ENCODE results near the gene ZNF785.
A peak's percentile ranks its signal among the peaks of the same experiment; 100 is the strongest.
"Not testable (repeated sequence)": the region's sequence is repeated elsewhere in the genome, so short reads cannot be mapped to it uniquely, and the experiment has no call there.

The ZNF785 gene

GRCh38 chr16:30585400-30586191, at the start of gene ZNF785:
ZNF785 (minus strand) TSS chr16:30585697; CDS start chr16:30585611, 86 bp downstream.
- DNase-seq: peak; percentile 98

GRCh38 chr16:30633526-30633925, 48.0 kb upstream of the ZNF785 start:
- no peak for DNase-seq

DNA sequence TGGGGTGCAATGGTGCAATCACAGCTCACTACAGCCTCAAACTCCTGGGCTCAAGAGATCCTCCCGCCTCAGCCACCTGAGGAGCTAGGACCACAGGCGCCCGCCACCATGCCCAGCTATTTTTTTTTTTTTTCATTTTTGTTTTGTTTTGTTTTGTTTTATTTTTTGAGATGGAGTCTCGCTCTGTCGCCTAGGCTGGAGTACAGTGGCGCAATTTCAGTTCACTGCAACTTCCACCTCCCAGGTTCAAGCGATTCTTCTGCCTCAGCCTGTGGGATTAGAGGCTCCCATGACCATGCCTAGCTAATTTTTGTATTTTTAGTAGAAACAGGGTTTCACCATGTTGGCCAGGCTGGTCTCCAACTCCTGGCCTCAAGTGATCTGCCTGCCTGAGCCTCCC, 47.0 kb upstream of the ZNF785 start:
- DNase-seq: not testable (repeated sequence)

GRCh38 chr16:30628628-30629540, 43.4 kb upstream of the ZNF785 start:
- DNase-seq: peak; percentile 92

- no peak for DNase-seq
Observed at GRCh38 chr16:30626236-30626635, 40.7 kb upstream of the ZNF785 start.

DNA sequence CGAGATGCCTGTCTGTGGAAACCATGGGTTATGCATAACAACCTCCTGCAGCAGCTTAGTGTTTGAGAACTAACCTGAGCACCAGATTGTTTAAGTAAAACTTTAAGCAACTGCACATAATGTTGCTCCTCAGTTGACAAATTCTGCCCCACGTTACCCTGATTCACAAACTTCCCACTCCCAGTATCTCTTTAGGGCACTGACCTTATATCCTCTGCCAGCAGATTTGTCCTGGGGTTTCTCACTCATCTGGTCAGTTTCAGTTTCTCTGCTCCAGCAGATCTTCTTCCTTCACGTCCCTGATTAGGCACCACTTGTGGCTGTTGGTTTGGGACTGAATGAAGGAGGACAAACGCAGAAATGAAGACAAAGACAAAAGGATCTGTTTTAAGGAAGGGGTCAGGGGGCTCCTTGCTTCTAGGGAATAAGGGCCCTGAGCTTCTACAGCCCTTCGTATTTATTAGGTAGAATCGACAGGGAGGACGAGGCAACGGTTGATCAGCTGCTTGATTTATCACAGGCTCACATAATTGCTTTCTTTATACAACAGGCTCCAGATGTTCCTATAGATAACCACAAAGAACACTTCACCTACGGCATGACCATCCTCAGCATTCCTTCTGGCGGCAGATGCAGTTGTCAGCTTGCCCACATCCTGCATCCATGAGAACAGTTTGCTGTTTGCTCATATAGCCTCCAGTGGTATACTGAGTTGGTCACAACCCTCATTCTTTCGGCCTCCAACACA, 38.2 kb upstream of the ZNF785 start:
- DNase-seq: no peak

- DNase-seq: no peak
Observed at GRCh38 chr16:30622455-30623032, 37.0 kb upstream of the ZNF785 start.

GRCh38 chr16:30621765-30622164, 36.3 kb upstream of the ZNF785 start:
- DNase-seq: no peak

DNA sequence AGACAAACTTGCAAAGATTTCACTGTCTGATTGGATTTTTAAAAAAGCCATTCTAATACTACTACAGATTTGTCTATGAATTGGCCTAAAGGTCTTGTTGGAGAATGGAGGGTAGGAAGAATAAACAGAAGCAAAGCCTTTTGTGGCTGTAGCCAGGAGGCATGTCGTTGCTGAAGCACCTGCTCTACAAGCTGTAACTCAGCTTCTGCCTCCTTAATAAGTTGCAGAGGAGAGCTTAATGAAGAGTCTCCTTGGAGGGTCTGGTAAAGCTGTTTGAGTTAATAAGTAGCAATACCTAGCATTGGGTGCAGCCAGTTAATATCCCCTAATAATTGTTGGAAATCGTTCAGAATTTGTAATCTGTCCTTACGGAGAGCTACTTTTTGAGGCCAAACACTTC, 34.7 kb upstream of the ZNF785 start:
- no peak for DNase-seq

DNA sequence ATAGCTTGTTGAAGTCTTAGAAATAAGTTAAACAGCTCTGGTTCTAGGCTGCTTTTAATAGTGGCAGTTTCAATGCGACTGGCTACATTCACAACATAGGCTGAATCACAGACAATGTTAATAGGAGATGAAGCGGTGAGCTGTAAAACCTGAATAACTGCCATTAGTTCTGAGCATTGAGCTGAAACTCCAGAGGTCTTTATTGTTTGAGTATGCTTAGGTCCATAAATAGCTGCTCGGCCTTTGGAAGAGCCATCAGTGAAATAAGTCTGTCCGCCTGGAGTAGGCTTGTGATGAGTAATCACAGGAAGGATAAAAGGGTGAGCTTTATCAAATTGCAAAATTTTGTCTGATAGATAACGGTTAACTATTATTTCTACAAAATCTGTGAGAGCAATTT, 34.1 kb upstream of the ZNF785 start:
- no peak for DNase-seq

GRCh38 chr16:30619202-30619601, 33.7 kb upstream of the ZNF785 start:
- no peak for DNase-seq

GRCh38 chr16:30615358-30616091, 30.0 kb upstream of the ZNF785 start:
- peak; percentile 86 for DNase-seq

DNA sequence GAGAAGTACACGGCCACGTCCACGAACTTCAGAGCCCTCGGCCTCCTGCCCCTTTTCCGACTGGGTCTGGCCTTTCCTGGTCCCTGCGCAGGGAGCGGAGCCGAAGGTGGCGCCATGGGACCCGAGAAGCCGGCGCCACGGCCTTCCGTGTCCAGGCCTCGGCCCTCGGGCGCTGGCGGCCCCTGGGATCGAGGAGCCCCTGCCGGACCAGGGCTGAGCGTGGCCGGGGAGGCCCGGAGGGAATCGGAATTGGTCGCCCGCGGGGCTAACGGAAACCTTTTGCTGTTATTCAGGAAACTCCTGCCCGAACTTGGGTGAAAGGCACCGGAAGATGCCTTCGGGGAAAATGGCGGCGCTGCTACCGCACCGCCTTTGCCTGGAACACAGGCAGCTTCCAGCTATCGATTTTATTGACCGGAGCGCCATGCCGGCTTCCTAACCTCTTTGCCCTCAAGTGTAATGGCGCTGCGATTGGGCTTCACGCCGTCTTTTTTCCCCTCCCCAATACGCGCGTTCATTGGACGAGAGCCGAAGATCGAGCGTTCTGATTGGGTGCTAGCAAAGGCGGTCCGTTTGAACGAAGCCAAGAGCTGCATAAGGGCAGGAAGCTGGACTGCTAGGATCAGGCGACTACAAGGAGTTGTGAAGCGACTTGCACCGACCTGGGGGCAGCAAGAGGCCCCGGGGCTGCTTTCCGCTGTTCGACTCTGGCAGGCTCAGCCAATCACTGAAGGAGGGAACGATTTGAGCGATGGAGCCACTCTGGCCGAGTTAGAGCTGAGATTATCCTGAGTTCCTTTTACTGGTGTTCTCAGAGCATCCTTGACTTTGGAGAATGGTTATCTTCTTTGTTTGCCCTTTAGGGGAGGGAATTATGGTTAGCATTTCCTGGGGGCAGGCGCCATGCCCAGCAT, 24.7 kb upstream of the ZNF785 start, which contains the start of gene ZNF689:
Gene ZNF689, minus strand, starts transcription at position 464 of the 914 bp plus-strand sequence. Its CDS starts 348 bp downstream, at position 116.
- peak; percentile 97 for DNase-seq

- DNase-seq: peak; percentile 62
Observed at GRCh38 chr16:30609002-30609925, 23.8 kb upstream of the ZNF785 start.

- DNase-seq: no peak
Observed at GRCh38 chr16:30606004-30606403, 20.5 kb upstream of the ZNF785 start.

- no peak for DNase-seq
Observed at GRCh38 chr16:30605158-30605557, 19.7 kb upstream of the ZNF785 start.

DNA sequence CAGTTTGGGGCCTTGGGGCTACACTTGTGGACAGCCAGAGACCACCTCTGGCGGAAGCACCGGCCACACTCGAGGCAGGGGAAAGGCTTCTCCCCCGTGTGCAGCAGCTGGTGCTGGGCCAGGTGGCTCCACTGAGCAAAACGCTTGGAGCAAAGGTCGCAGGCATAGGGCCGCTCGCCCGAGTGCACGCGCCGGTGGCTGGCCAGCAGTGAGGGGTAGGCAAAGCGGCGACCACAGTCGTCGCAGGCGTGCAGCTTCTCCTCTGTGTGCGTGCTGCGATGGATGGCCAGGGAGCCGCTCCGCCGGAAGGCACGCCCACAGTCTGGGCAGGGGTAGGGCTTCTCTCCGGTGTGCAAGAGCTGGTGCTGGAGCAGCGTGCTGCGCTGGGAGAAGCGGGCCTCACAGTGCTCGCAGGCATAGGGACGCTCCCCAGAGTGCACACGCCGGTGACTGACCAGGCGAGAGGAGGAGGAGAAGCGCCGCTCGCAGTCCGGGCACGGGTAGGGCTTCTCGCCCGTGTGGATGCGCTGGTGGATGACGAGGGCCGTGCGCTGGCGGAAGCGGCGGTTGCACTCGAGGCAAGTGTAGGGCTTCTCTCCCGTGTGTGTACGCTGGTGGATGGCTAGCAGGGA, 18.9 kb upstream of the ZNF785 start:
- DNase-seq: no peak

GRCh38 chr16:30603945-30604315, 18.4 kb upstream of the ZNF785 start:
- DNase-seq: no peak

DNA sequence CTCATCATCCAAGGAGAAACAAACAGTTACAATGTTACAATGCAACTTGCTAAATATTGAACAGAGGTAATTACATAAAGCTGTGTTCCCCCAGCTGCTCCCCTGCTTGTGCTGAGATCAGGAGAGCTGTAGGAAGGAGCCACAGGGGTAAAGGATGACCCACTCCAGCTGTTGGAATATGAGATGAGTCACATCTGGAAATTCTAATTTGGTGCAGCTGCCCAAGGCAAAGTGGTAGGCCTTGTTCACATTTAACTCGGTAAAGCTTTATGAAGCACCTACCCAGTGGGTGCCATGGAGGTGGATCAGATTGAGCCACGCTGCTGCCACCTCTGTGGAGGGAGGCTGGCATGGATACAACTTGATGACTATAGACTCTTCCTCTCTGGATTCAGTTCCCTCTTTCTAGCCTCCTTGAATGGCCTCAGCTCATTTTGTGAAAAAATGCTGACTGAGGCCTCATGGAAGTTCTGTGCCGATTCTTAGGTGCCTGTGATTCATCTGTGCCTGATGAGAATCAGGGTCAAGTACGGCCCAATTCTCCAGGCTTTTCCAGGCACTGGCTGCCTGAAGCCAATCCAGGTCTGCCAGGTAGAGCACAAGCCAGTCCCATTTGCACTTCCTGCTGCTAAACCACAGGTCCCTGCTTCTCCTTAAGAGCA, 17.2 kb upstream of the ZNF785 start:
- DNase-seq: no peak
